Ishikawa (cell line): ENCODE data around the gene EFHC2.

Experiments
- CEBPB ChIP-seq: IDR thresholded peaks from 2 replicates; pipeline ENCODE4 v1.6.1; 2012
- CREB1 ChIP-seq: IDR thresholded peaks from 2 replicates; pipeline ENCODE4 v1.6.1; 2012; ENCODE audit warnings: low read depth
- EGR1 ChIP-seq: IDR thresholded peaks from 2 replicates; pipeline ENCODE4 v1.6.1; 2012
- EP300 ChIP-seq: IDR thresholded peaks from 2 replicates; pipeline ENCODE4 v1.6.1; 2012; ENCODE audit warnings: borderline replicate concordance
- NFIC ChIP-seq: IDR thresholded peaks from 2 replicates; pipeline ENCODE4 v1.6.1; 2012
- RAD21 ChIP-seq: IDR thresholded peaks from 2 replicates; pipeline ENCODE4 v1.6.1; 2012; ENCODE audit warnings: low read depth
- TAF1 ChIP-seq: IDR thresholded peaks from 2 replicates; pipeline ENCODE4 v1.6.1; 2012; ENCODE audit warnings: low read depth, mild to moderate bottlenecking
- TEAD4 ChIP-seq: IDR thresholded peaks from 2 replicates; pipeline ENCODE4 v1.6.1; 2012
- YY1 ChIP-seq: IDR thresholded peaks from 2 replicates; pipeline ENCODE4 v1.6.1; 2012; ENCODE audit warnings: low read depth
- ZBTB7A ChIP-seq: IDR thresholded peaks from 2 replicates; pipeline ENCODE4 v1.6.1; 2012; ENCODE audit warnings: low read depth
- TF ChIP-seq, protein P1 (sequence below): IDR thresholded peaks from 2 replicates; pipeline ENCODE4 v1.6.1; 2012; ENCODE audit warnings: low read depth, mild to moderate bottlenecking

DNA sequence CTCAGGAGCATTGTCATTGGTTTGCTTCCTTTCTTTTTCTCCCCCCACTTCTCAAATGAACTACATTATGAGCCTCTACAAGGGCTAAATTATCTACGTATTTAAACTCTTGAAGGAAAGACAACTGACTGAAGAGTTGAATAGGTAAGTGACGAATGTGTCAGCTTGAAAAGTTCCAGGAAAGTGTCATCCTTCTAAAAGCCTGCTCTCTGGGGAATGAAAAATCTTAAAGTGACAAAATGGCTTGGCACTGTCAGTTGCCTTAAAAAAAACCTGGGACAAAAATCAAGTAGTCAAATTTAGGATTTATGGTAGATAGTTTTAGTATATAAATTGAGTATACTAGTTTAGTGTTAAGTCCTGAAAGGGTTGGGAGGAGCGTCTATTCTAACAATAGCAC lies 196.3 kb downstream of the EFHC2 start:
- TF ChIP-seq RAD21 (no peak), TEAD4 (no peak), NFIC (no peak), EP300 (no peak), ZBTB7A (no peak), CEBPB (no peak), YY1 (no peak), EGR1 (no peak), CREB1 (no peak), TAF1 (no peak)
- TF ChIP-seq, protein P1, sequence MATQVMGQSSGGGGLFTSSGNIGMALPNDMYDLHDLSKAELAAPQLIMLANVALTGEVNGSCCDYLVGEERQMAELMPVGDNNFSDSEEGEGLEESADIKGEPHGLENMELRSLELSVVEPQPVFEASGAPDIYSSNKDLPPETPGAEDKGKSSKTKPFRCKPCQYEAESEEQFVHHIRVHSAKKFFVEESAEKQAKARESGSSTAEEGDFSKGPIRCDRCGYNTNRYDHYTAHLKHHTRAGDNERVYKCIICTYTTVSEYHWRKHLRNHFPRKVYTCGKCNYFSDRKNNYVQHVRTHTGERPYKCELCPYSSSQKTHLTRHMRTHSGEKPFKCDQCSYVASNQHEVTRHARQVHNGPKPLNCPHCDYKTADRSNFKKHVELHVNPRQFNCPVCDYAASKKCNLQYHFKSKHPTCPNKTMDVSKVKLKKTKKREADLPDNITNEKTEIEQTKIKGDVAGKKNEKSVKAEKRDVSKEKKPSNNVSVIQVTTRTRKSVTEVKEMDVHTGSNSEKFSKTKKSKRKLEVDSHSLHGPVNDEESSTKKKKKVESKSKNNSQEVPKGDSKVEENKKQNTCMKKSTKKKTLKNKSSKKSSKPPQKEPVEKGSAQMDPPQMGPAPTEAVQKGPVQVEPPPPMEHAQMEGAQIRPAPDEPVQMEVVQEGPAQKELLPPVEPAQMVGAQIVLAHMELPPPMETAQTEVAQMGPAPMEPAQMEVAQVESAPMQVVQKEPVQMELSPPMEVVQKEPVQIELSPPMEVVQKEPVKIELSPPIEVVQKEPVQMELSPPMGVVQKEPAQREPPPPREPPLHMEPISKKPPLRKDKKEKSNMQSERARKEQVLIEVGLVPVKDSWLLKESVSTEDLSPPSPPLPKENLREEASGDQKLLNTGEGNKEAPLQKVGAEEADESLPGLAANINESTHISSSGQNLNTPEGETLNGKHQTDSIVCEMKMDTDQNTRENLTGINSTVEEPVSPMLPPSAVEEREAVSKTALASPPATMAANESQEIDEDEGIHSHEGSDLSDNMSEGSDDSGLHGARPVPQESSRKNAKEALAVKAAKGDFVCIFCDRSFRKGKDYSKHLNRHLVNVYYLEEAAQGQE, result no peak
